Adipose tissue (tissue), 3 donors: ENCODE results near the gene RAB12. TPM values are rescaled to one million over a fixed set of nuclear protein-coding genes. Genes with fewer than 3 reads are reported as not detected.
"Not testable (repeated sequence)": the region's sequence is repeated elsewhere in the genome, so short reads cannot be mapped to it uniquely, and the experiment has no call there.

ENCODE experiments used
- H3K27ac ChIP-seq: one replicate; pipeline ENCODE4 v1.5.1; 2013; ENCODE audit warnings: low read depth, low read length
- WGBS, 3 donors: extraction: QIAGEN DNeasy Blood & Tissue Kit; methylation state at CpG; one replicate each; pipeline ENCODE4 v1.1.7; 2013; 5-methylcytosine and 5-hydroxymethylcytosine counted together
- polyA plus RNA-seq, 3 donors: library from polyadenylated mRNA; stranded (reverse); fragments of 200-250 nt; gene quantifications; one replicate each; pipeline ENCODE4 v1.2.3, GENCODE V29; 2013
- donor health status: healthy with polysubstance abuse.
- donor health status: Bipolar disorder and iron deficiency.
- donor health status: healthy.

Gene RAB12
- polyA plus RNA-seq, 3 donors = 8.5 to 44.2 (median 19.8) TPM

DNA sequence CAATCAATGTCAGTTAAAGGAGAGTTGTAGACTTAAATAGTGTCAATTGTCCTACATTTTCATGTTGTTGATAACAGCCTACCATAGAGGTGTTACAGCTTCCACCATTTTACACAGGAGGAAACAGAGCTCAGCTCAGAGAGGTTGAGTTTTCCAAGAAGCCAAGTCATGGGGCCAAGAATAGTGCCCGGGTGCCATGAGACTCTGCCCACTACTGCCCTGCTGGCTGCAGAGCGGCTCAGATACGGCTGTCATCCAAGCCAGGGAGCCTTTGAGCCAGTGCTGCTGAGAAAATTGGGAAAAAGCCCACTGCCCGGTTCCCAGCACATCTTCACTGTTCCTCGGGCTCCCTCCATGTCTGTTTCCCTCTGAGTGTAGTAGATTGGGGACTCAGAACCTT is 22.0 kb downstream of the RAB12 start:
- 94 to 99% (median 98%) methylated on average over 5 of the region's 5 CpGs for WGBS, 3 donors
- no peak overlapping the region for H3K27ac ChIP-seq

DNA sequence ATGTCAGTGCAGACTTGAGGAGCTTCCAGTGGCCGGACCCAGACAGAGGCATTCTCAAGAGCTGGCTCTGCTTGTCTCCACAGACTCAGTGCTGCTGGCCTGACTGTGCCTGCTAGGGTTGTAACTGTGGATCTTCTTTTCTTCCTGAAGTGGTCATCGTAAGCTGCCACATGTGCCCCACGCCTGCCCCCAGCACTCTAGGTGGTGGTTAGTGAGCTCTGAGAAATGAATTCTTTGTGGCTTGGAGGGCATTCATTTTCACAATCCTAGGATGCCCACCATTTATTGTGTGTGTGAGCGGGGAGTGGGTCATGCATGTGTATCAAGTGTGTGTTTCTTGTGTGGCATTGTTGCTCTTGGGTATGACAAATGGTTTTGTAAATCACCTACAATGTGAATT is 23.1 kb downstream of the RAB12 start:
- 96 to 99% (median 97%) methylated on average over 4 of the region's 4 CpGs for WGBS, 3 donors

GRCh38 chr18:8634508-8634907 is 25.3 kb downstream of the RAB12 start:
- WGBS, 3 donors = 92 to 95% (median 93%) methylated on average over 6 of the region's 6 CpGs
- H3K27ac ChIP-seq = no peak overlapping the region

More for the DNA sequence above, 23.1 kb downstream of the RAB12 start:
- no peak overlapping the region for H3K27ac ChIP-seq

- H3K27ac ChIP-seq = no peak overlapping the region
- 95 to 98% (median 97%) methylated on average over 3 of the region's 3 CpGs for WGBS, 3 donors
Observed at GRCh38 chr18:8635087-8635486, 25.9 kb downstream of the RAB12 start.

- no peak overlapping the region for H3K27ac ChIP-seq
- 95 to 96% (median 95%) methylated on average over 11 of the region's 11 CpGs for WGBS, 3 donors
Observed at GRCh38 chr18:8639762-8640161, 30.5 kb downstream of the RAB12 start.

DNA sequence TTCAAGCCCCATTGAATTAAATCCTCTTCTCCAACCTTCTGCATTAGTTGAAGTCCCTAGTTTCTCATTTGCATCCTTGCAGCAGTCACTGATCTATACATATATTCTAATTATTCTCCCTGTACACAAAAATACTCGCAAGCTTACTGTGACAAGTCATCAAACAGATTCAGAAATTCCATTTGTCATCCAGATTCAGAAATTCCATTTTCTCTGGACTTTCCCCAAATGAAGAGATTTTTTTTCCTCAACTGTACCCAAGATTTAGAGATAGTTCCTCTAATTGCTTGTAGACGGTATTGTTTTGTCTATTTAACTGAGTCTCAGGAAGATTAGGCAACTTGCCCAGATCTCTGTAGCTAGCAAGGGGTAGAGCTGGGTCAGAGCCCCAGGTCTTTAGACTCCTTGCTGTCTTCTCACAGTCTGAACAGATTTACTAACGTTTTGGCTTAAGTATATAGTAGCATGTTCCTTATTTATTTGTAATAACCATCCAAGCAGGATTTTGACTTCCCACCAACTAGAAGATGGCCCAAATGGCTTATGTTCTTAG is 34.2 kb downstream of the RAB12 start:
- no peak overlapping the region for H3K27ac ChIP-seq
- WGBS, 3 donors = 43 to 52% (median 47%) methylated on average over 3 of the region's 3 CpGs

- 70 to 86% (median 76%) methylated on average over 3 of the region's 3 CpGs for WGBS, 3 donors
- not testable (repeated sequence) for H3K27ac ChIP-seq
Observed at GRCh38 chr18:8647359-8647758, 38.1 kb downstream of the RAB12 start.

GRCh38 chr18:8651478-8652261 is 42.4 kb downstream of the RAB12 start:
- WGBS, 3 donors = 79 to 94% (median 94%) methylated on average over 7 of the region's 7 CpGs
- not testable (repeated sequence) for H3K27ac ChIP-seq

DNA sequence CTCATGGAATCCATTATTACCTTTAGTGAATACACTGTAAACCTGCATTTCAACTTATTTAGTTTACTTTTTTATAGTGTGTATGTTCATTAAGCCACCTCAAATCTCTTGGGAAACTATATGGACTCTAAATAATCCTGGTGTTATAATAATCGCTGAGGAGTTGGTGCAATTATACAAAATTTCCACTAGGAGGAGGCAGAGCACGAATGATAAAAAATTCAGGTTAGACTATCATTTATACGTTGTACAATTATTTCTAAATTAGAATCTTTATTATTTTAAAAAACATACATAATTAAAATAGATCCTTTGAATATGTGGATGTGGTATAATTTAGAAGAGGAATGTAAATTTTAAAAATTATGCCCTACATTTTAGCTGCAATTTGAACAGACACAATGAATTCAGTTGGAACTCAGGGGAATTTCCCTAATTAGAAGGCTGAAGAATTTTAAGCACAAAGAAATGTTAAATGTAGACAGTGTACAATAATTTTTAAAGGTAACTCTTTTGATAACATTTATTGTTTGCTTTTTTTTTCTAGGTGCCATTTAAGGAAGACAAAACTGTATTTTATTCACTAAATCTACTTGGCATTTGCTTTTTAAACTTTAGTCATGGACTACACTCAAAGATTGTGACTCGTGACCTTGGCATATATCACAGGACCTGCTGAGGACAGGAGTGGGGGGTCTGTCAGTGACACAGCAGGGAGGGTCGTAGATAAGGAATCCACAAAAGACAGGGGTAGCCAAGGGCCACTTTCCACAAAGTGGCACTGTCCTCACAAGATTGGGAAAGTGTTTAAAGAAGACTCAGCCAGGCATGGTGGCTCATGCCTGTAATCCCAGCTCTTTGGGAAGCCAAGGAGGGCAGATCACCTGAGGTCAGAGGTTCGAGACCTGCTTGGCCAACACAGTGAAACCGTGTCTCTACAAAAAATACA is 45.5 kb downstream of the RAB12 start:
- H3K27ac ChIP-seq = no peak overlapping the region
- WGBS, 3 donors = 34 to 43% (median 43%) methylated on average over 7 of the region's 7 CpGs

DNA sequence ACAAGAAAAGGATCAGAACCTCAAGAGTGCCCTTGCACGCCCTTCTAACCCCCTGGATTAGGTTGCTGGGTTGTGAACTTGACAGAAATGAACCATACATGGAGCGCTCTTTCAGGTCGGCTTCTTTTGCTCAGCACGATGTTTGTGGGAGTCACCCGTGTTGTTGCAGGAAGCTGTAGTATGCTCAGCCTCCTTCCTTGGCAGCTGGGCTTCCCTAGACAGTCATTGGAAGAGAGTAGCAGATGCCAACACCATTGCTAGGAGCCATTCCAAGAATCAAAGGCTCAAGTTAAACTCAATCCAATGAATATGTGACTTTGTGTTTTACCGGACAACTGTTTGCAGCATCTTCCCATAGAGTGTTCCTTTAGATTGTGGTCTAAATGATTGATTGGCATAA is 47.0 kb downstream of the RAB12 start:
- 57 to 83% (median 71%) methylated on average over 6 of the region's 6 CpGs for WGBS, 3 donors
- no peak overlapping the region for H3K27ac ChIP-seq

DNA sequence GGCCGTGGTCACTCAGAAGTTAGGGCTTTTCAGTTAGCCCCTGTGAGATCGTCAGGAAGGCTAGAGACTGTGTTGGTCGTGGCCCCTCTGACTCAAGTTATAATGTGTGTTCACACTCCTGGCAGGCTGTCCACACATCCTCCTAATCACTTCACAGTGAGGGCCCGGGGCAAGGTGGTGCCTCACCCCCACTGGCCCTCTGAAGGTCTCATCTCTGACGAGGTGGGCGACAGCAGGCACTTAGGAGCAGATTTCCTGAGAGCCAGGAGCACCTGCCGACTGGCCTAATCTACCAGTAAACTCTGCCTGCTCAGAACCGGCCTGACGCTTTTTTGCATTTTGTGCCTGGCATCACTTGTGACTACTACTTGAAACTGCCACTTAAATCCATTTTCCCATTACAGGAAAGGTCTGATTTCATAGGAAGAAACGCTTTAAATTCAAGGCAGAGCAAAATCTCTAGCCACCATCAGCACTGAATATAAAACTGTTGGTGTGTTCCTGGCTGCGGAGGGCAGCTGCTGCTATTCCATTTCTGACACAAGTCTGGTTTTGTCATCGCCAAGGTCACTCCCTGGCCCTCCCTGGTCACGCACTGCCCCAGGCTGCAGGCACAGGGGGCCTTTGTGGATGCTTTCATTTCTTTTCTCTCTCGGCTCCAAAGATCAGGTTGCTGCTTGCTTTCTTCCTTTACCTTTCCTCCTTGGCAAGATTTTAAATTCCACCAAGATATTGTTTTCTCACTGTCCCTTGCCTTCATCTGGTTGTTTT is 48.0 kb downstream of the RAB12 start:
- 67 to 89% (median 88%) methylated on average over 14 of the region's 14 CpGs for WGBS, 3 donors
- H3K27ac ChIP-seq = no peak overlapping the region

- H3K27ac ChIP-seq = no peak overlapping the region
- WGBS, 3 donors = 42 to 63% (median 58%) methylated on average over 14 of the region's 14 CpGs
Observed at GRCh38 chr18:8657873-8658470, 48.7 kb downstream of the RAB12 start.

DNA sequence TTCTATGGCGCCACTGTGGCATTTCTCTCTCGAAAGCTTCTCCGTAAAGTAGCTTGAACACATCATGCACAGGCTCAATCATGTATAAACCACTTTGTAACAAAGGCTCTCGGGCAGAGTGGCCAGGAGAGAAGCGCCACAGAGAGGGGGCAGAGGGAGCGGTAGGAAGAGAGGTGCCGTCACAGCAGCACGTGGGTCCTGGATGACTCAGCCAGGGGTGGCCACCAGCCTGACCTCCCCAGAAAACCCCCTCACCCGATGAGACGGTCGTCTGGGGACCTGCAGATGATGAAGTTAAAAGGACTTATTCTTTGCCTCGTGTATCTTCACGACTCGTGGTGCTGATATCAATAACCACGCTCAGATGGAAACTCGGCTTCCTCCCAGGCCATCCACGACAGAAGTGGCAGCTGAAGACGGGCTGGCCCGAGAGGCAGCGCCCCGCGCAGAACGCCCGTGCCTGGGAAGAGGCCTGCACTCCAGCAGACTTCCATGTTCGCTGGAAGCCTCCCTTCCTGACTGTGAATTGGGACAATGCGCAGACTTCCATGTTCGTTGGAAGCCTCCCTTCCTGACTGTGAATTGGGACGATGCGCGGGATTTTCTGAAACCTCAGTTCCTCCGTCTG is 49.7 kb downstream of the RAB12 start:
- no peak overlapping the region for H3K27ac ChIP-seq
- WGBS, 3 donors = 92% methylated on average over 31 of the region's 31 CpGs

- H3K27ac ChIP-seq = no peak overlapping the region
- 94 to 95% (median 95%) methylated on average over 36 of the region's 36 CpGs for WGBS, 3 donors
Observed at GRCh38 chr18:8659609-8660242, 50.5 kb downstream of the RAB12 start.

DNA sequence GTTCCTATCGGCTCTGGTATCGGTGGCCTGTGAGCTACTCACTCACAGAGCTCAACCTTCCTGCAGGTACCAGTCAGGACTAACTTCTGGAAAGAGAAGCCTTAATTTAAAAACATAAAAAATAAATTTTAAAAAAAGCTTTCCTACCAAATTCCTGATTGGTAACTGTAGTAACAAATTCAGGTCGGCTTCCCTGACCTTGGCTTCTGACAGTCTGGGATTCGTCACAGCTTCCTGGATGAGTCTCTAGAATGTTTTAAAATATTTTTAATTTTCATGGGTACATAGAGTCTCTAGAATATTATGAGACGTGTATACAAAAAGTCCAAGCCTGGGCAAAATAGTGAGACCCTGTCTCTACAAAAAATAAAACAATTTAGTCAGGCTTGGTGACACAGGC is 51.1 kb downstream of the RAB12 start:
- WGBS, 3 donors = 86 to 89% (median 88%) methylated on average over 5 of the region's 5 CpGs
- no peak overlapping the region for H3K27ac ChIP-seq

DNA sequence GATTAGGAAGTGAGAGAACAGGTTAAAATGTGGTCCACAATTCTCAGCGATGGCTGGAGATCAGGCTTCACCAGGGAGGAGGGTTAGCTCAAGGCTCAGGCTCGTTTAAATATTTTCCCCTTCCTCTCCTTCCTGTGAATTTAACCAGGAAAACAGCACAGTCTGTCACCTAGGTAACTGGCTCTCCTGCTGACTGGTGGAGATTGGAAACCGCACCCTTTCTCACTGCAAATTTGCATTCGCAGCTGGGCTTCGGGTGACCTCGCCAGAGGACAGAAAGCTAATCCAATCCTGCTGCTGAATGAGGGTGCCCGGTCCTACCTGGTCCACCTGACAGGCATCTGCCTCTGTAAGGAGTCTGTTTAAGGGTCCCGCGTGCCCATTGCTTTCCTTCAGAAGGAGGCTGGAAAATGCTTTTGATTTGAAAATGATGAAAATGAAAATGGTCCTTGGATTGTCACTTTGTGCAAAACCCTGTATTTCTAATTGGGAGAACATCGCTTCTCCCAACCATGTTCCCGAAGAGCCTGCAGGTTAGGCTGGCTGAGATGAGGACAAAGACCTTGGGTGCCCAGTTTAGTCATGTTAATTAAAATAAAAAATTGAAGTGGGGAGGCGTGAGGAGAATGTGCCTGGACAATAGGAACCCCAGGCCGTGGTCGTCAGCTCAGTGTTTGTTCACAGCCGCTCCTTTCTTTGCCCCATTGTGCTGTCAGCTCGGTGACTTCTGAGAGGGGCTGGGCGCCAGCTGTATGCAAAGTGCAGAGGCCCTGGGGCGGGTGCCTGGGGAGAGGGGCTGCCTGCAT is 52.7 kb downstream of the RAB12 start:
- H3K27ac ChIP-seq = no peak overlapping the region
- WGBS, 3 donors = 44 to 48% (median 47%) methylated on average over 18 of the region's 18 CpGs
